Ishikawa (cell line): Measurements from ENCODE around the gene BRD3.

Experiments used
- EP300 ChIP-seq: IDR thresholded peaks from 2 replicates; pipeline ENCODE4 v1.6.1; 2012; ENCODE audit warnings: borderline replicate concordance
- FOXM1 ChIP-seq: IDR thresholded peaks from 2 replicates; pipeline ENCODE4 v1.6.1; 2012; ENCODE audit warnings: low read depth, borderline replicate concordance
- MAX ChIP-seq: IDR thresholded peaks from 2 replicates; pipeline ENCODE4 v1.6.1; 2012
- RAD21 ChIP-seq: IDR thresholded peaks from 2 replicates; pipeline ENCODE4 v1.6.1; 2012; ENCODE audit warnings: low read depth
- REST ChIP-seq: IDR thresholded peaks from 2 replicates; pipeline ENCODE4 v1.6.1; 2012; ENCODE audit warnings: low read depth, mild to moderate bottlenecking
- TAF1 ChIP-seq: IDR thresholded peaks from 2 replicates; pipeline ENCODE4 v1.6.1; 2012; ENCODE audit warnings: low read depth, mild to moderate bottlenecking
- TF ChIP-seq, protein P1 (sequence below): IDR thresholded peaks from 2 replicates; pipeline ENCODE4 v1.6.1; 2012

GRCh38 chr9:134040176-134040565, 27.7 kb downstream of the BRD3 start:
- TF ChIP-seq RAD21 (no peak), REST (no peak), MAX (no peak), FOXM1 (no peak), TAF1 (no peak), EP300 (no peak)
- TF ChIP-seq, protein P1, sequence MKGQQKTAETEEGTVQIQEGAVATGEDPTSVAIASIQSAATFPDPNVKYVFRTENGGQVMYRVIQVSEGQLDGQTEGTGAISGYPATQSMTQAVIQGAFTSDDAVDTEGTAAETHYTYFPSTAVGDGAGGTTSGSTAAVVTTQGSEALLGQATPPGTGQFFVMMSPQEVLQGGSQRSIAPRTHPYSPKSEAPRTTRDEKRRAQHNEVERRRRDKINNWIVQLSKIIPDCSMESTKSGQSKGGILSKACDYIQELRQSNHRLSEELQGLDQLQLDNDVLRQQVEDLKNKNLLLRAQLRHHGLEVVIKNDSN = no peak
